IPS-20b (cell line): ENCODE data around the gene WWOX.

ENCODE experiments used
- H3K27ac ChIP-seq: one replicate; pipeline ENCODE4 v1.5.1; 2013; ENCODE audit warnings: low read length
- H3K27me3 ChIP-seq: 2 replicates; pipeline ENCODE4 v1.6.1; 2013; ENCODE audit warnings: mild to moderate bottlenecking, low read length, inconsistent platforms; ENCODE audit not compliant: insufficient read depth
- H3K36me3 ChIP-seq: 2 replicates; pipeline ENCODE4 v1.6.1; 2013; ENCODE audit warnings: low read depth, mild to moderate bottlenecking, inconsistent platforms, low read length, moderate library complexity; ENCODE audit not compliant: insufficient read depth
- H3K4me1 ChIP-seq: 2 replicates; pipeline ENCODE4 v1.6.1; 2013; ENCODE audit warnings: mild to moderate bottlenecking, control low read depth, inconsistent platforms, low read length, moderate library complexity; ENCODE audit not compliant: insufficient read depth
- H3K4me3 ChIP-seq: 2 replicates; pipeline ENCODE4 v1.5.1; 2013; ENCODE audit warnings: mild to moderate bottlenecking, low read length, inconsistent platforms
- H3K9ac ChIP-seq: 2 replicates; pipeline ENCODE4 v1.6.1; 2013; ENCODE audit warnings: low read depth, mild to moderate bottlenecking, inconsistent platforms, low read length, moderate library complexity
- H3K9me3 ChIP-seq: 2 replicates; pipeline ENCODE4 v1.6.1; 2013; ENCODE audit warnings: mild to moderate bottlenecking, low read depth, low read length, inconsistent platforms; ENCODE audit not compliant: insufficient read depth

WWOX gene

GRCh38 chr16:79143026-79143425, 1043.6 kb downstream of the WWOX start:
- Histone ChIP-seq H3K4me3 (no peak overlapping the region), H3K36me3 (no peaks in the 10 kb centered on the region), H3K4me1 (no peaks in the 10 kb centered on the region), H3K9me3 (no peaks in the 10 kb centered on the region), H3K9ac (no peak overlapping the region), H3K27me3 (no peaks in the 10 kb centered on the region), H3K27ac (no peak overlapping the region)

- Histone ChIP-seq H3K27ac (no peak overlapping the region), H3K4me3 (no peak overlapping the region), H3K36me3 (no peaks in the 10 kb centered on the region), H3K4me1 (no peaks in the 10 kb centered on the region), H3K9ac (no peak overlapping the region), H3K27me3 (no peaks in the 10 kb centered on the region), H3K9me3 (no peaks in the 10 kb centered on the region)
These were observed 1050.7 kb downstream of the WWOX start for GRCh38 chr16:79150151-79150550.

- Histone ChIP-seq H3K9ac (no peak overlapping the region), H3K9me3 (no peaks in the 10 kb centered on the region), H3K36me3 (no peaks in the 10 kb centered on the region), H3K27me3 (no peaks in the 10 kb centered on the region), H3K4me1 (no peaks in the 10 kb centered on the region), H3K4me3 (no peak overlapping the region), H3K27ac (no peak overlapping the region)
These were observed 1051.3 kb downstream of the WWOX start for GRCh38 chr16:79150632-79151310.

GRCh38 chr16:79154086-79154485, 1054.6 kb downstream of the WWOX start:
- H3K9me3 ChIP-seq, result no peaks in the 10 kb centered on the region
- H3K27me3 ChIP-seq, result no peaks in the 10 kb centered on the region
- H3K36me3 ChIP-seq, result no peaks in the 10 kb centered on the region
- H3K4me3 ChIP-seq, result no peak overlapping the region
- H3K9ac ChIP-seq, result no peak overlapping the region
- no peak overlapping the region for H3K27ac ChIP-seq
- H3K4me1 ChIP-seq, result peaks cover 8% of the 10 kb centered on the region; the same call in 1 of the 2 replicates

GRCh38 chr16:79155471-79155870, 1056.0 kb downstream of the WWOX start:
- H3K4me1 ChIP-seq, result peaks cover 11% of the 10 kb centered on the region; the same call in 1 of the 2 replicates
- H3K27me3 ChIP-seq, result no peaks in the 10 kb centered on the region
- H3K4me3 ChIP-seq, result no peak overlapping the region
- no peak overlapping the region for H3K27ac ChIP-seq
- H3K36me3 ChIP-seq, result no peaks in the 10 kb centered on the region
- no peaks in the 10 kb centered on the region for H3K9me3 ChIP-seq
- H3K9ac ChIP-seq, result no peak overlapping the region

GRCh38 chr16:79155904-79156303, 1056.5 kb downstream of the WWOX start:
- Histone ChIP-seq H3K36me3 (no peaks in the 10 kb centered on the region), H3K4me1 (peaks cover 11% of the 10 kb centered on the region; the same call in 1 of the 2 replicates), H3K9me3 (no peaks in the 10 kb centered on the region), H3K4me3 (no peak overlapping the region), H3K27me3 (no peaks in the 10 kb centered on the region), H3K9ac (no peak overlapping the region), H3K27ac (no peak overlapping the region)

- Histone ChIP-seq H3K9ac (no peak overlapping the region), H3K4me1 (peaks cover 11% of the 10 kb centered on the region; the same call in 1 of the 2 replicates), H3K27me3 (no peaks in the 10 kb centered on the region), H3K9me3 (no peaks in the 10 kb centered on the region), H3K36me3 (no peaks in the 10 kb centered on the region), H3K4me3 (no peak overlapping the region), H3K27ac (no peak overlapping the region)
These were observed 1057.3 kb downstream of the WWOX start for GRCh38 chr16:79156761-79157160.

GRCh38 chr16:79158337-79158736, 1058.9 kb downstream of the WWOX start:
- Histone ChIP-seq H3K27ac (no peak overlapping the region), H3K36me3 (no peaks in the 10 kb centered on the region), H3K4me1 (peaks cover 11% of the 10 kb centered on the region; the same call in 1 of the 2 replicates)

GRCh38 chr16:79159261-79160049, 1060.0 kb downstream of the WWOX start:
- Histone ChIP-seq H3K27ac (no peak overlapping the region), H3K9me3 (no peaks in the 10 kb centered on the region), H3K4me1 (peaks cover 11% of the 10 kb centered on the region; the same call in 1 of the 2 replicates), H3K36me3 (no peaks in the 10 kb centered on the region), H3K9ac (no peak overlapping the region), H3K27me3 (no peaks in the 10 kb centered on the region), H3K4me3 (no peak overlapping the region)

More at GRCh38 chr16:79158337-79158736, 1058.9 kb downstream of the WWOX start:
- Histone ChIP-seq H3K9ac (no peak overlapping the region), H3K4me3 (no peak overlapping the region), H3K9me3 (no peaks in the 10 kb centered on the region), H3K27me3 (no peaks in the 10 kb centered on the region)

- H3K27ac ChIP-seq, result no peak overlapping the region
- peaks cover 15% of the 10 kb centered on the region; the same call in 1 of the 2 replicates for H3K4me1 ChIP-seq
- no peaks in the 10 kb centered on the region for H3K27me3 ChIP-seq
- no peak overlapping the region for H3K4me3 ChIP-seq
- H3K9ac ChIP-seq, result no peak overlapping the region
- no peaks in the 10 kb centered on the region for H3K36me3 ChIP-seq
- H3K9me3 ChIP-seq, result peaks cover 6% of the 10 kb centered on the region
These were observed 1063.5 kb downstream of the WWOX start for GRCh38 chr16:79162977-79163376.

GRCh38 chr16:79163691-79164387, 1064.4 kb downstream of the WWOX start:
- H3K4me1 ChIP-seq, result peaks cover 13% of the 10 kb centered on the region; the same call in 1 of the 2 replicates
- H3K36me3 ChIP-seq, result no peaks in the 10 kb centered on the region
- H3K9me3 ChIP-seq, result peaks cover 9% of the 10 kb centered on the region
- H3K27me3 ChIP-seq, result no peaks in the 10 kb centered on the region
- H3K9ac ChIP-seq, result no peak overlapping the region
- H3K27ac ChIP-seq, result no peak overlapping the region
- no peak overlapping the region for H3K4me3 ChIP-seq
